Transverse colon (tissue), 4 donors: ENCODE results near the gene KCND2. TPM values are rescaled to one million over a fixed set of nuclear protein-coding genes. Genes with fewer than 3 reads are reported as not detected.

Experiments
- DNase-seq: peaks from one replicate; pipeline ENCODE4 v3.0.0-alpha.2; 2019
- H3K27ac ChIP-seq, 4 donors: fragments of 200-600 bp; sonication (generic); 2 replicates each; pipeline ENCODE4 v1.5.1; 2016 to 2018; ENCODE audit warnings: inconsistent platforms in 4 of 4
- H3K27me3 ChIP-seq: fragments of 200-600 bp; sonication (generic); 2 replicates; pipeline ENCODE4 v1.5.1; 2017; ENCODE audit warnings: inconsistent platforms
- H3K36me3 ChIP-seq, 4 donors: fragments of 200-600 bp; sonication (generic); 2 replicates each; pipeline ENCODE4 v1.5.1; 2017 to 2019; ENCODE audit warnings: inconsistent platforms in 4 of 4
- H3K4me1 ChIP-seq, 4 donors: fragments of 200-600 bp; sonication (generic); 2 replicates each; pipeline ENCODE4 v1.5.1; 2017 to 2020; ENCODE audit warnings: inconsistent platforms in 4 of 4
- H3K4me3 ChIP-seq, 4 donors: fragments of 200-600 bp; sonication (generic); 1 replicate in 1 of 4; 2 replicates in 3 of 4; pipeline versions ENCODE4 v1.5.1 to v1.6.1; 2017 to 2019; ENCODE audit warnings: inconsistent platforms in 4 of 4
- H3K9me3 ChIP-seq, 2 donors: fragments of 200-600 bp; sonication (generic); 2 replicates each; pipeline ENCODE4 v1.5.1; 2017 to 2019; ENCODE audit warnings: inconsistent platforms in 2 of 2
- EP300 ChIP-seq: sonication (generic); formaldehyde crosslinking; IDR thresholded peaks from one replicate; pipeline ENCODE4 v1.6.1; 2017; ENCODE audit warnings: antibody characterized with exemption, low read depth
- POLR2A ChIP-seq: fragments of 450-650 bp; IDR thresholded peaks from one replicate; pipeline ENCODE4 v1.6.1; 2016; ENCODE audit warnings: antibody characterized with exemption, mild to moderate bottlenecking, moderate library complexity
- POLR2AphosphoS5 ChIP-seq, 3 donors: sonication (generic); formaldehyde crosslinking; IDR thresholded peaks; one replicate each; pipeline ENCODE4 v1.6.1; 2016; ENCODE audit warnings: antibody characterized with exemption in 3 of 3
- WGBS, 2 donors: methylation state at CpG; one replicate each; pipeline ENCODE4 v1.1.5; 2018; ENCODE audit warnings: low coverage in 1 of 2; 5-methylcytosine and 5-hydroxymethylcytosine counted together
- in situ Hi-C, 4 donors: fragments of 200-750 bp; cut with MboI; loops; one replicate each; pipeline versions ENCODE4 v1.15.0 to v1.15.1; 2017; ENCODE audit warnings: low sequenced_read_pairs in 3 of 4, low pct_ligation_motif_present in 1 of 4, low pct_unique_long_range_greater_than_20kb in 1 of 4
- intact Hi-C: fragments of 100-400 bp; cut with DNase I; formaldehyde crosslinking; loops from one replicate; pipeline ENCODE4 v1.15.1; 2023; ENCODE audit warnings: low total_unique reads
- total RNA-seq, 4 donors: library from RNA; depleted of rRNA; stranded (reverse); fragments of >200 nt; gene quantifications; one replicate each; pipeline ENCODE4 v1.1.0, GENCODE V29; 2016
- TF ChIP-seq, protein P1 (sequence below), 5 experiments: fragments of 200-600 bp in 3 of 5; fragments of 450-650 bp in 2 of 5; sonication (generic) in 3 of 5; IDR thresholded peaks; 1 replicate in 2 of 5; 2 replicates in 3 of 5; pipeline ENCODE4 v1.5.1; 2016 to 2017; ENCODE audit warnings: antibody characterized with exemption in 5 of 5, inconsistent platforms in 3 of 5, mild to moderate bottlenecking in 2 of 5, moderate library complexity in 1 of 5

Gene KCND2
- total RNA-seq, 4 donors from 2014 or later: 0.14 to 1.00 (median 0.32) TPM; not detected in 1

DNA sequence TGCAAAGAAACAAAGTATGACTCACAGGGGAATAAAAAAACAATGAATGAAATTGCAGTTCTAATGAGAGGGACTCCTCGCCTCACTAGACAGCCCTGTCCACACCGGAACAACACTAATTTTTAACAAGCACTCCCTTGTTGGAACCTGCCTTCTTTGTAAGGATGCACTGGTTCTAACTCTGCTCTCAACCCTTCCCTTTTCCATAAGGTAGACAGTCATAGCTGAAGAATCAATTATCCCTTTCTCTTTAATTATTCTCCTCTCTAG, 519.8 kb downstream of the KCND2 start:
- in situ Hi-C loops: loop anchor here in 1 of 4 donors (10.0 kb wide), 1 partner anchor 142 kb away; no protein-coding TSS in a partner anchor

DNA sequence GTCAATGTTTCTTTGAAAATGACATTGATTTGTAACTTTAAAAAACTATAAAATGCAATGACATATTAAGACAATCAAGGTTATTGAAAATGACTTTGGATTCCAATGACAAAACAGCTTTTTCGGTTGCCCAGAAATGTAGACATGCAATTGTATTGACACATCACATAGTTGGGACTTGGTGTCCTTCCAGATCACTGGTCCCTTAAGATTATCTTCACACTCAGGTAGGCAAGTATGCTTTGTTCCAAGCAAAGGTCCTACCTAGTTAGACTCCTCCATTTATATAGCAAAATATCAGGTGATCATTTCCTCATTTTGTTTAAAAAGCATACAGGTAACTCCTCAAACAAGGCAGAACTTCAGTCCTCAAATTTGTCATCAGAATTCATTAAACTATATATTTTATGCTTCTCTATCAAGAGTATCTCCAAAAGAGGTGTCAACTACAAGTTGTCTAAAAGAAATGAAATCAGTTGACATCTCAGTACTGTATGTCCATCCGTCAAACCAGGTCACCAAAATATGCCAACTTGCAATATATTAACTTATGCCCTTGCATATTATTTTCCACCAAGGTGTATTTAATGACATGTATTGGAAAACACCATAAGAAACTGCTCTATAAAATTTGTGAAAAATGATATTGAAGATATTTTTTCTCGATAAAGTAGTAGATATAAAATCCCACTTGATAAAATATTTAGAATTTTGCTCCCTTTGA, 520.4 kb downstream of the KCND2 start:
- WGBS, 2 donors: 88 to 95% methylated on average over 3 of the region's 3 CpGs
- Histone ChIP-seq H3K27me3 (no peaks in the 10 kb centered on the region), H3K9me3 (no peaks in the 10 kb centered on the region), H3K4me3 (no peak overlapping the region), H3K36me3 (no peaks in the 10 kb centered on the region), H3K27ac (no peak overlapping the region), H3K4me1 (no peaks in the 10 kb centered on the region)
- in situ Hi-C loops: loop anchor here in 1 of 4 donors (10.0 kb wide), 1 partner anchor 141 kb away; no protein-coding TSS in a partner anchor
- TF ChIP-seq, protein P1, sequence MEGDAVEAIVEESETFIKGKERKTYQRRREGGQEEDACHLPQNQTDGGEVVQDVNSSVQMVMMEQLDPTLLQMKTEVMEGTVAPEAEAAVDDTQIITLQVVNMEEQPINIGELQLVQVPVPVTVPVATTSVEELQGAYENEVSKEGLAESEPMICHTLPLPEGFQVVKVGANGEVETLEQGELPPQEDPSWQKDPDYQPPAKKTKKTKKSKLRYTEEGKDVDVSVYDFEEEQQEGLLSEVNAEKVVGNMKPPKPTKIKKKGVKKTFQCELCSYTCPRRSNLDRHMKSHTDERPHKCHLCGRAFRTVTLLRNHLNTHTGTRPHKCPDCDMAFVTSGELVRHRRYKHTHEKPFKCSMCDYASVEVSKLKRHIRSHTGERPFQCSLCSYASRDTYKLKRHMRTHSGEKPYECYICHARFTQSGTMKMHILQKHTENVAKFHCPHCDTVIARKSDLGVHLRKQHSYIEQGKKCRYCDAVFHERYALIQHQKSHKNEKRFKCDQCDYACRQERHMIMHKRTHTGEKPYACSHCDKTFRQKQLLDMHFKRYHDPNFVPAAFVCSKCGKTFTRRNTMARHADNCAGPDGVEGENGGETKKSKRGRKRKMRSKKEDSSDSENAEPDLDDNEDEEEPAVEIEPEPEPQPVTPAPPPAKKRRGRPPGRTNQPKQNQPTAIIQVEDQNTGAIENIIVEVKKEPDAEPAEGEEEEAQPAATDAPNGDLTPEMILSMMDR (IDR thresholded peaks at IDR 0.05): no peak
- TF ChIP-seq EP300: no peak
- TF ChIP-seq POLR2A: no peak
- no peak for TF ChIP-seq POLR2AphosphoS5 (IDR thresholded peaks at IDR 0.05)
- intact Hi-C loops: loop anchor here (10.0 kb wide), 1 partner anchor 61 kb away; the partner anchor contains the start of gene TSPAN12
- no peak for DNase-seq

More for the DNA sequence above, 519.8 kb downstream of the KCND2 start:
- DNase-seq: no peak
- Histone ChIP-seq H3K36me3 (peaks cover 0 to under 1% (median 0%) of the 10 kb centered on the region in 4 donors), H3K27ac (no peak overlapping the region), H3K9me3 (no peaks in the 10 kb centered on the region), H3K27me3 (no peaks in the 10 kb centered on the region), H3K4me1 (no peaks in the 10 kb centered on the region), H3K4me3 (no peak overlapping the region)
- WGBS, 2 donors: 83 to 93% methylated on average over 2 of the region's 2 CpGs
- intact Hi-C loops: loop anchor here (10.0 kb wide), 1 partner anchor 62 kb away; the partner anchor contains the start of gene TSPAN12
- TF ChIP-seq POLR2AphosphoS5 (IDR thresholded peaks at IDR 0.05) (no peak), POLR2A (no peak), EP300 (no peak)
- TF ChIP-seq, protein P1 (IDR thresholded peaks at IDR 0.05): no peak

- 86 to 93% methylated on average over 2 to 4 of the region's 4 CpGs for WGBS, 2 donors
- Histone ChIP-seq H3K9me3 (no peaks in the 10 kb centered on the region), H3K36me3 (no peaks in the 10 kb centered on the region), H3K27me3 (no peaks in the 10 kb centered on the region), H3K27ac (no peak overlapping the region), H3K4me3 (no peak overlapping the region), H3K4me1 (no peaks in the 10 kb centered on the region)
- no peak for TF ChIP-seq POLR2AphosphoS5 (IDR thresholded peaks at IDR 0.05)
- no peak for TF ChIP-seq POLR2A
- TF ChIP-seq EP300: no peak
- TF ChIP-seq, protein P1 (IDR thresholded peaks at IDR 0.05): no peak
- intact Hi-C loops: loop anchor here (10.0 kb wide), 1 partner anchor 61 kb away; the partner anchor contains the start of gene TSPAN12
- no peak for DNase-seq
- in situ Hi-C loops: loop anchor here in 1 of 4 donors (10.0 kb wide), 1 partner anchor 141 kb away; no protein-coding TSS in a partner anchor
Measured at GRCh38 chr7:120794106-120794729, 521.2 kb downstream of the KCND2 start.

GRCh38 chr7:120797026-120797645, 524.2 kb downstream of the KCND2 start:
- Histone ChIP-seq H3K4me3 (no peak overlapping the region), H3K36me3 (no peaks in the 10 kb centered on the region), H3K4me1 (no peaks in the 10 kb centered on the region), H3K27me3 (no peaks in the 10 kb centered on the region), H3K9me3 (no peaks in the 10 kb centered on the region), H3K27ac (no peak overlapping the region)
- no peak for DNase-seq
- 95 to 100% methylated on average over 1 to 7 of the region's 7 CpGs for WGBS, 2 donors
- in situ Hi-C loops (loop anchor here in 1 of 4 donors (10.0 kb wide), 1 partner anchor 138 kb away; no protein-coding TSS in a partner anchor), intact Hi-C loops (loop anchor here (10.0 kb wide), 1 partner anchor 58 kb away; the partner anchor contains the start of gene TSPAN12)
- TF ChIP-seq, protein P1 (IDR thresholded peaks at IDR 0.05): no peak
- TF ChIP-seq POLR2A: no peak
- TF ChIP-seq POLR2AphosphoS5 (IDR thresholded peaks at IDR 0.05): no peak
